Measurements from ENCODE around the gene PDE8A.
"Not testable (repeated sequence)": the region's sequence is repeated elsewhere in the genome, so short reads cannot be mapped to it uniquely, and the experiment has no call there.

Gene PDE8A

DNA sequence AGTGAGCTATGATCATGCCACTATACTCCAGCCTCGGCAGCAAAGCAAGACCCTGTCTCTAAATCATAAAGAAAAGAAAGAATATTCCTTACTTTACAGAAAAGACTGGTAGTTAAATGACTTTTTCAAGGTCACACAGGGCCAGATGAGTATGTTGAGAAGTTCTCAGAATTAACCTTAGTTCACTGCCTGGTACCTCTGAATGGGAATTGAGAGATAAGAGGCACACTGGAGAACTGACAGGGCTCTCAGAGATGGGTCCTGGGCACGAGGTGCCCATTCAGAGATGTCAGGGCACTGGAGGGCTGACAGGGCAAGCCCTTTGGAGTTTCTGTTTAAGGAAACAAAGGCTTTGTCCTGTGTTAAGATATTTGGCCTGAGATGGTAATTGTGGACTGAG, 157.7 kb downstream of the PDE8A start:
- DNase-seq = no peak

DNA sequence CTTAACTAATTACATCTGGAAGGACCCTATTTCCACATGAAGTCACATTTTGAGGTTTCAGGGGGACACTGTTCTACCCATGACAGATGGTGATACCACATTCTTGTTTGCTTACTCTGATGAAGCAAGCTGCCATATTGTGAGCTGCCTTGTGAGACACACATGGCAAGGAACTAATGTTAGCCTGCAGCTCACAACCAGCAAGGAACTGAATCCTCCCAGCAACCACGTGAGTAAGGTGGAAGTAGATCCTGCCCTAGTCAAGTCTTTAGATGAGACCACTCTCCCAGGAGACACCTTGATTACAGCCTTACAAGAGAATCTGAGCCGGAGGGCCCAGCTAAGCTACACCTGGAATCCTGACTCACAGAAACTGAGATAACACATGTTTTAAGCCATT, 160.1 kb downstream of the PDE8A start:
- DNase-seq = no peak

DNA sequence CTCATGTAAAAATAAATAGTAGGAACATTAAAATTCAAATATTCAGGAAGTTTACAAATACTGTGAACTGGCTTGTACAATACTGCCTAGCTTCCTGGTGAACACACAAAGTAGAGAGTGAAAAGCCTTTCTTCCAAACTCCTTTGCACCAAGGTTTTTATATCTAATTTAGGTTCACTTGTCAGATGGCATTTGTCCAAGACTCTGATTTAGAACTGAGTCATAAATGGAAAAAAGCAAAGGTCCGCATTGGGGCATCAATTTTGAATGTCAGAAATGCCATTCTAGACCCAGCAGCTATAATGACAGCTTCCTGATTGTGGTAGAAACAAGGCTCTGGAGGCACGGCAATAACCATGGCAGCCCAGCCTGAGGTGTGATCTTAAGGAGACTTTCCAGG, 160.7 kb downstream of the PDE8A start:
- DNase-seq = no peak

DNA sequence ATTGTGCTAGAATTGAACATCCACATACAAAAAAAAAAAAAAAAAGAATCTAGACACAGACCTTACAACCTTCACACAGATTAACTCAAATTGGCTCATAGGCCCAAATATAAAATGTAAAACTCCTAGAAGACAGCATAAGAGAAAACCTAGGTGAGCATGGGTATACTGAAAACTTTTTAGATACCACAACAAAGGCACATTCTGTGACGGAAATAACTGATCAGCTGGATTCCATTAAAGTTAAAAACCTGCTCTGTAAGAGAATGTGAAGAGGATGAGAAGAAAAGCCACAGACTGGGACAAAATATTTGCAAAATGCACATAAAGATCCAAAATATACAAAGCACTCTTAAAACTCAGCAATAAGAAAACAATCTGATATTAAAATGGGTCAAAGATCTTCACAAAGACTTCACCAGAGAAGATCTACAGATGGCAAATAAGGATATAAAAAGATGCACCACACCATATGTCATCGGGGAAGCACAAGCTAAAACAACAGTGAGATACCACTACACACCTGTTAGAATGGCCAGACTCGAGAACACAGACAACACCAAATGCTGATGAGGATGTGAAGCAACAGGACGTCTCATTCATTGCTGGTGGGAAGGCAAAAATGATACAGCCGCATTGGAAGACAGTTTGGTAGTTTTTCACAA, 167.9 kb downstream of the PDE8A start:
- no peak for DNase-seq

DNA sequence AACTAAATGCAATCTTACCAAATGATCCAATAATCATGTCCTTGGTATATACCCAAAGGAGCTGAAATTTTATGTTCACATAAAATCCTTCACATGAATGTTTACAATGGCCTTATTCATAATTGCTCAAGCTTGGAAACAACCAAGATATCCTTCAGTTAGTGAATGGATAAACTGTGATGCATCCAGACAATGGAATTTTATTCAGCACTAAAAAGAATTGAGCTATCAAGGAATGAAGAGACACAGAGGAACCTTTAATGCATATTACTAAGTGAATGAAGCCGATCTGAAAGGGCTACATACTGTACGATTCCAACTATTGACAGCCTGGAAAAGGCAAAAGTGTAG, 168.4 kb downstream of the PDE8A start:
- DNase-seq = no peak

DNA sequence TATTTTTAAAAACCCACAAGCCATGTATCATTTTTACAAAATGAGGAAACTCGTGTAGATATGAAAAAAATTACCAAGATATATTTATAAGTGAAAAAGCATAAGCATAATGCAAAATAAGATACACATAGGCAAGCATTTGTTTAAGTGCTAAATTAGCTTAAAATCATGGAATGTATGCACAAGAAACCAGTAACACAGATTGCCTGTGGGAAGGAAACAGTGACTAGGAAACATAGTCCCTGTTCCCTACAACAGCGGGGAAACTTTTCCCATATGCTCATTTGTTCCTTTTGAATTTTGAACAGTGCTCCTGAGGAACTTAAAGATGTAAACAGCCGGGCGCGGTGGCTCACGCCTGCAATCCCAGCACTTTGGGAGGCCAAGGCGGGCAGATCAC, 169.5 kb downstream of the PDE8A start:
- DNase-seq = no peak

DNA sequence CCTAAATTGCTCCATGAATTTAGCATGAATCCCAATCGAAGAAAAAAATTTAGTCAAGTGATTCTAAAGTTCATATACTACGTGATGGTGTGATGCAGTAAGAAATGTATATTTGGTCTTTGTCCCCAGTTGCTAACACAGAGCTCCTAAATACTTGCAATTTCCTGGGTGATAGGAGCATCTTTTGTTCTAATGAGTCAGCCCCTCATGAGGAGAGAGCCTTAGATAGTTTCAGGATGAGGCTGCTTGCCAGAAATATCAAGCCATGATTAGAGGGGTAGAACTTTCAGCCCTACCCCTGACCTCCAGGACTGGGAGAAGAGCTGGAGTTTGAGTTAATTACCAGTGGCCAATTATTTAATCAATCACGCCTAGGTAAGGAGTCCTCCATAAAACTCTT, 170.2 kb downstream of the PDE8A start:
- no peak for DNase-seq

DNA sequence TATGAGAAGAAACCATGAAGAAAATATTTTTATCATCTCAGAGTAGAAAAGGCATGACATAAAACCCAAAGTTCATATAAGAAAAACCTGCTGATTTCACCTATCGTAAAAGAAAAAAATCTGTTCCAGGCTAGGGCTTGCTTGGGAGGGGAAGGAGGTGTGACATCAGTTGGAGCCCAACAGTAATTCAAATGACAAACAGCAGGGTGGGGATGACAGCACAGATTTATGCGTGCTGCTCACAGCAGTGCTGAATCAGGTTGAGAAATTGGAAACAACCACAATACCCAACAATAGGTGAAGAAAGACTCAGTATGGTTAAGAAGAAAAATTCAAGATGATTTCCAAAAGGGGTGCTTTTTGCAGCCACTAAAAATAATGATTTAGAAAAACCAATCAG, 172.4 kb downstream of the PDE8A start:
- DNase-seq = no peak

DNA sequence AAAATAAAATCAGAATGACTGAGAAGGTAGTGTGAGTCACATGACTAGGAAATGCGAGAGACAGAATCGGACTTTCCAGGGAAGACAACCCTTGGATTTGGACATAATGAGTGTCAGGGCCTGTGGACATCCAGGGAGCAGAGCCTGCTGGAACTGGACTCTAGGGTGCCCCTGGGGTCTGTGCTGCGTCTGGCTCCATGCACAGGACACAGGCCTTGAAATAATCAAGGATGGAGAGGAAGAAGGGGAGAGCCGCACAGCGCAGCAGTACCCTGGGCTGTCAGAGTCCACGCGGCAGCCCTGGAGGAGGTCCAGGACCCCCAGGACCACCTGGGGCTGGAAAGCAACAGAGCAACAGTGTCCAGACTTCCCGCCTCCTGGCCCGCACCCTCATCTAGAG, 173.7 kb downstream of the PDE8A start:
- DNase-seq = no peak

DNA sequence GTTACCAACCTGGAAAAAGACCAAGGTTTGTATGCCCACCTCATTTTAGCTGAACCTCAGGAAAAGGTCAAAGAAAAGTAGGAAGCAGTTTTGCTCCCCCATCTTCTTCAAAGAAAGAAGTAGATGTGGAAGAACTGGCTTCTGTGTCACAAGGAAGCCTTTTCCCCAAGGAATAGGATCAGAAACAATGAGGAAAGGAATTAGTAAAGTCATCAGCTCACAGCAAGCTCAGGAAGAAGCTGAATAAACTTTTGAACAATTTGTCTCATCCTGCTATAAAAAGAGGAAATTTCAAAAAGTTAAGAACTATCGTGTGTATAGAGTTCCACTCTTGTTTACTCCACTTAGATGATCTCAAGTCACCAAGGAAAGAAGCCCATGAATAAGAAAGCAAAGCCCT, 174.2 kb downstream of the PDE8A start:
- DNase-seq = no peak

DNA sequence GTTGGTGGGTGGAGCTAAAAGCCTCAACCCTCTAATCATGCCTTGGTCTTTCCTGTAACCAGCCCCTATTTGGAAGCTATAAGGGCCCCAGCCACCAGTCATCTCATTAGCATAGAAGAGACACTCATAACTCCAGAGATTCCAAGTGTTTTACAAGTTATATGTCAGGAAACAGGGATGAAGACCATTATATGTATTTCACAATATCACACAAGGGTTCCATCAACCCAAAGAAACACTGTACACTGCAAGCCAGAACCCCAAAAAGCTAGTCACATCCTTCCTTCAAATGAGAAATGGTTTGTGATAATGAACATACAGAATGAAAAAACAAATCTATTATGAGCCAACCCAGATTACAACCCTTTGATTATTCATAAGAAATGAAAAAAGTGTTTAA, 175.7 kb downstream of the PDE8A start:
- no peak for DNase-seq

DNA sequence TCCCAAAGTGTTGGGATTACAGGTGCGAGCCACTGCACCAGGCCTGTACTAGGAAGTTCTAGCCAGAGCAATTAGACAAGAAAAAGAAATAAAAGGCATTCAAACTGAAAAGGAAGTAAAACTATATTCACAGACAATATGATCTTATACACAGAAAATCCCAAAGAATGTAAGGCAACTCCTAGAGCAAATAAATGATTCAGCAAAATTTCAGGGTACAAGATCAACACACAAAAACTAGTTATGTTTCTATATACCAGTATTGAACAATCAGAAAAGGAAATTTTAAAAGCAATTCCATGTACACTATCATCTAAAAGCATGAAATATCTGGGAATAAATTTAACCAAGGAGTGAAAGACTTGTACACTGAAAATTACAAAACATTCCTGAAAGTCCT, 180.6 kb downstream of the PDE8A start:
- no peak for DNase-seq

DNA sequence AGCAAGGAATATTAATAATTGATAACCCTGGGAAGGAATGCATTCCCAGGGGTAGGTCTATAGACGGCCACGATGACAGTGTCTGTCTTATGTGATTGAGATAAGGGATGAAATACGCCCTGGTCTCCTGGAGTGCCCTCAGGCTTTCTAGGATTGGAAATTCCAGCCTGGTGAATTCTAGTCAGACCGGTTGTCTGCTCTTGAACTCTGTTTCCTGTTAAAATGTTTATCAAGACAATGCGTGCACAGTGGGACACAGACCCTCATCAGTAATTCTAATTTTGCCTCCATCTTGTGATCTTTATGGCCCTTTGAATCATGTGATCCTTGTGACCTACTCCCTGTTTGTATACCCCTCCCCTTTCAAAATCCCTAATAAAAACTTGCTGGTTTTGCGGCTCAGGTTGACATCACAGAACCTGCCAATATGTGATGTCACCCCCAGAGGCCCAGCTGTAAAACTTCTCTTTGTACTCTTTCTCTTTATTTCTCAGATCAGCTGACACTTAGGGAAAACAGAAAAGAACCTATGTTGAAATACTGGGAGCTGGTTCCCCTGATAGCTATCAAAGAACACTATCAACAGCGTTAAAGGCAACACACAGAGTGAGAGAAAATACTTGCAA, 183.3 kb downstream of the PDE8A start:
- no peak for DNase-seq

DNA sequence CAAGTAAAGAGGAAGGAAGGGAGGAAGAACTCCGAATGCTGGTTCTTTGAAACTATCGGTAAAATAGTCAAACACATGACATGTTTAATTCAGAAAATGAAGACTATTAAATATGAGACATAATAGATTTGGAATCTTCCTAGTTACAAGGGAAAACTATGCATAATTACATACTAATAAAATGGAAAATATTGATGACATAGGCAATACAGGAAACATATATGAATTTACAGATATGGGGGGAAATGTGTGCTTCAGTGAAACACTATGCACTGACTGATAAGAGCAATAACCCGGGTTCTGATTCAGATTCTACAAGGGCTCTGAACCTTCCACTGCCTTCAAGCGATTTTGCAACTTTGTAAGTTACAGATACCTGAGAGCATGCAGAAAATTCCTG, 185.9 kb downstream of the PDE8A start:
- no peak for DNase-seq

DNA sequence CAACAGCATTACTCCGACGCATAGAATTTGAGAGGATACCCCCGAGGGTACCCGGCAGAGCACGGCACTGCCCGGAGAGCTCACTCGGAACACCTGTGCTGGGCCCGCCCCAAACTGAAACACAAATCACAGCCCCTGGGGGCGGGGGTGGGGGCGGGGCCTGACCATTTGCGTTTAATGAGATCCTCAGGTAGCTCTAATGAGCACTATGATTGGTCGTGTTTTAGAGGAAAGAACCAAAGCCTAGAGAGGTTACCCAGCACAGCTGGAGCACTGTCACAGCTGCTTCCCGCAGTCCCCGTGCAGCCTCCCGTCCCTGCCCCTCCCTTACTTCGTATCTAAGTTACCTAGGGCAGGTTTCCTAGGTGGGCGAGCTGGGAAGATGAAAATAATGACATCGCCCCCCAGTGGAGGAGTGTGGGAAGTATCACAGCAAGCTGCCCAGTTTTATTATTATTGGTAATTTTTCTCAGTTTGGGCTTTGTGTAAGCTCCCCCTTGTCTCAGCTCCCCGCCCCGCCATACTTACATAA, 187.1 kb downstream of the PDE8A start:
- no peak for DNase-seq

DNA sequence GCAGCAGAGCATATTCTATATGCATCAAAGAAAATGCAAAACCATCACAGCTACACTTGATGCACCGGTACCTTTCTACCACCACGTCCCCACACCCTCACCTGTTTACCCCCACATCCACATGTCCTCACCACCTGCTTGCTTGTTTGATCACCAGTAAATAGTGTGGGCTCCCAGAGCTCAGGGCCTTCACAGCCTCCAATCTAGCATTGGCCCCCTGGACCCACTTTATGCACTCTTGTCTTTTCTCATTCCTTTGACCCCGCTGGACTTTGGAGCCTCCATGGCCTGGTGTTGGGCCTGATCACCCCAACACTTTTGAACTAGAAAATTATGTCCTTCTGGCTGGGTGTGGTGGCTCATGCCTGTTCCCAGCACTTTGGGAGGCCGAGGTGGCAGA, 190.1 kb downstream of the PDE8A start:
- DNase-seq = no peak

DNA sequence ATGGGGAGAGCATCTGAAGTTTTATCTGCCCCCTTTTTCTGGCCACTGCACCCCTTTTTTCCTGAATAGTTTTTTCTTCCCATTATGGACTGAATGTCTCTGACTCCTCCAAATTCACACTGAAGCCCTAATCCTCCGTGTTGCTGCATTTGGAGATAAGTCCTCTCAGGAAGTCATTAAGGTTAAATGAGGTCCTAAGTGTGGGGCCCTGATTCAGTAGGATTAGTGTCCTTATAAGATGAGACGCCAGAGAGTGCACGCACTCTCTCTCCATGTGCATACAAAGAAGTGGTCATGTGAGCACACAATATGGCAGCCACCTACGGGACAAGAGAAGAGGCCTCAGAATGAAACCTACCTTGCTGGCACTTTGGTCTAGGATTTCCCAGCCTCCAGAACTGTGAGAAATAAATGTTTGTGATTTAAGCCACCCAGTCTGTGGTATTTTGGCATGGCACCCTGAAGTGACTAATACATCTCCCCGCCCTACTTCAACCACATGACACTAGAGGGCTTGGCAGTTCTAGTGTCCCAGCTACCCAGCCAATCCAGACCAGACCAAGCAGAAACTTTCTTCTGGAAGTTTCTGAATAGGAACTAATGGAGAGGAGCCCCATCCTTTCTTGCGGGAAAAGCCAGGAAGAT, 191.3 kb downstream of the PDE8A start:
- DNase-seq = no peak

DNA sequence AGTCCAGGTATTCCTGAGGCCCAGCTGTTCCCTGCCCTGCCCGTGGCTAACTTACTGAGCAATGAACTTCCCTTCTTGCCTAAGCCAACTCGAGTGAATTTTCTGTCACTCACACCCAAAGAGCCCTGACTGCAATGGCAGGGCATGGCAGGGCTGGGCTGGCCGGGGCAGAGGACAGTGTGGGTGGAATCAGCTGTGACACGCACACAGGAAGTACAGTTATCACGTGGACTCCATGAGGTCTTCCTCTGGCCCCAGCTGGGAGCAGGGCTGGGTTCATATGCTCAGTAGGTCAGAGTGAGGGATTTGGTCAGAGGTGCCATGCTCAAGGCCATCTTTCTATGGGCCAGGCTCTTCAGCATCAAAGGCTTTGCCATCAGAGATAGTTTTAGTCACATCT, 192.0 kb downstream of the PDE8A start:
- DNase-seq = not testable (repeated sequence)

DNA sequence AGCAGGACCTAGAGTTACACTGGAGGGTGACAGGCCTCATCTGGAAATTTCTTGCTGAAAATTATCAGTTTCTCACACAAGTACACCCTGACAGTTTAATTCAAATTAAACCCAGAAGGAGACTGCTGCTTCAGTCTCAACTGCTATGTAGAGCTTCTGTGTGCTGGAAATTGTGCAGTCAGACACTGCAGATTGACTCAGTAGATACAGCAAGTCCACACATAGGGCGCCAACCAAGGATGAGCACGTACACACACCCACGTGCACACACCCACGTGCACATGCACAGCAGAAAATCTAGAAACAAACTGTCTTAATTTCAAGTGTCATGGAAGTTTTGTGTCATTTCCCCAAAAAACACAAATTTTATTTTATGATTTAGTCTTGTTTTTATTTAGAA, 192.9 kb downstream of the PDE8A start:
- DNase-seq = no peak

DNA sequence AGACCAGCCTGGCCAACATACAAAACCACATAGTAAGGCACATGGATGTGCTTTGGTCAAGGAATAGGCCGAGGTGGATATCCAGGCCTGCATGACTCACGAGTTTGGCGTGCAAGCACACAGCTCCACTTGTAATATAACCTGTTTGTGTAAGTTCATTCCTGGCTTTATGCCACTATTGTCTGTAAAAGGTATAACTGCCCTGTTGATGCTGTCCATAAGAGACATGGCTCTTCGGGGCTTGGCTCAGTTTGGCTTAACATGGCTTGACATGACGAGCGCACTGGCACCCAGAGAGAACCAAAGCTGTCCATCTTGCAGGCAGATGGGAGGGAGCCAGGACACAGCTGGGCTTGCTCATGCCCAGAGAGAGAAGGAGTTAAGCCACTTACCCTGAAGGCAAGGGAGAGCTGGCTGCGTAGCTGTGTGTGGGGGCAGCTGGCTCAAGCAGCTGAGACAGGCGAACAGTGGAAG, 195.4 kb downstream of the PDE8A start:
- not testable (repeated sequence) for DNase-seq

DNA sequence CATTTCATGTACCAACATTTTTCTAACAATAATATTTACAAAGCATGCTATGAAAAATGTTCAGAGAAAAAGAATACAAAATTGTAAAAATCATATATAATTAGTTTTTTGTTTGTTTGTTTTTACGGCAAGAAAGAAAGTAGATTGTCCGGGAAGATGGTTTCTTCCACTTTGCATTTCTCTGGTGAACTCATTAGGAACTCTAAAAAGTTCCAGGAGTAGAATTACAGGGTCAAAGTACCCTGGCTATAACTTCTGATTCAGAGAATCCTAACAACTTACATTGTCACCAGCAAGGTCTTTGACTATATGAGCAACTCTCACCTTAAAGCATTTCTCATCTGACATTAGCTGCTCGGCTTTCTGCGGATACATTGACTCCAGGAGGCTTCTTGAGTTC, 196.7 kb downstream of the PDE8A start:
- DNase-seq = no peak

DNA sequence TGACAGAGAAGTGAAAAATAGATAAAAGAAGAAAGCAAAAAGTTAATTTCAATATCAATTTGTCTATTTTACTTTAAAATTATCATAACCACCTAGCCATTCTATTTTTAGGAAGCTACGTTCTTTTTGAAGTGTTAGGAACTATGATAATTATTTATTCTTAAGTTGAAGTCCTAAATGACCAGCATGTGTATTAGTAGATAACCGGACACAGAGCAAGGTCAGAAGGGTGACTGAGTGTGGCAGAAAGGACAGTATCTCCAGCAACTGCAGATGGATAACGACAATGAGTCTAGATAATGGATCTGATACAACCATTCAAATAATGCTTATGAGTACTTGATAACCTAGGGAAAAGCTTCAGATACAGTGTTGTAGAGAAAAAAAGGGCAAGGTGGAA, 198.0 kb downstream of the PDE8A start:
- no peak for DNase-seq

DNA sequence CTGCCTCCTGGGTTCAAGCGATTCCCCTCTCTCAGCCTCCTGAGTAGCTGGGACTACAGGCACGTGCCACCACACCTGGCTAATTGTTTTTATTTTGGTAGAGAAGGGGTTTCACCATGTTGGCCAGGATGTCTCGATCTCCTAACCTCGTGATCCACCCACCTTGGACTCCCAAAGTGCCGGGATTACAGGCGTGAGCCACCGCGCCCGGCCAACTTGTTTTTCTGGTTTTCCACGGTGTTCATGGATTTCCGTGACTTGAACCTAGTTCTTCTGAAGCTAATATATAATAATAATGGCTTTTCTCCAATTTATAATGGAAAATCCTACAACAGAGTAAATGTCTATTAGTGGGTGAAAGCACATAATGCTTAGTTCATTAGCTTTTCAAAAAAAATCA, 203.7 kb downstream of the PDE8A start:
- not testable (repeated sequence) for DNase-seq

DNA sequence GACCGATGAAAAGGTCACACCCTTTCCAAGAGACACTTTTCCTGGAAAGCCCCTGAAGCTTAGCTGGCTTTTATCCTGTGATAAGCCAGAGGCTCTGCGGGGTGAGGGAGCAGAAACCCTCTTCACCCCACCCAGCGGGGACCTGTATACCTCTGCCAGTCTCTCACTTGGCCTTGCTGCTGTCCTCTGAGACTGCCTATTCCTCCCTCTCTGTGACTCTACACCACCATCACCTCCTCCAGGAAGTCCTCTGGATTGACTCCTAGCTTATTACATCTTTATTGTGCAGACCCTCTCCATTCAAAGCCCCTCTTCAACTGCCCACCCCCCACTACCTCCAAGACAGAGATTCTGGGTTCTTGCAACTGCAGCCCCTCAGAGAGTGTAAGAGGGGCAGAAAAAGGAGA, 206.5 kb downstream of the PDE8A start:
- DNase-seq = not testable (repeated sequence)
